B cell (primary cell): ENCODE data around the gene MAP7. TPM values are rescaled to one million over a fixed set of nuclear protein-coding genes. Genes with fewer than 3 reads are reported as not detected.

Experiments used
- ATAC-seq: fragments of 200-7000 bp; cut with Tn5 transposase; one replicate; pipeline ENCODE4 v1.10.0; 2021; ENCODE audit warnings: low read depth, mild to moderate bottlenecking, moderate number of reproducible peaks, moderate library complexity
- CTCF ChIA-PET: fragments of 350-600 bp; sonication (Branson Sonifier 250); formaldehyde crosslinking; loops from one replicate; lab custom pipeline; 2021; ENCODE audit warnings: antibody characterized with exemption, inconsistent platforms; lab: Charles Lee
- POLR2A ChIA-PET: fragments of 350-600 bp; sonication (Branson Sonifier 250); formaldehyde crosslinking; loops from one replicate; lab custom pipeline; 2021; ENCODE audit warnings: antibody characterized with exemption; lab: Charles Lee
- DNase-seq: peaks from one replicate; pipeline ENCODE4 v3.0.0; 2013
- H2AFZ ChIP-seq: 2 replicates; pipeline ENCODE4 v1.6.1; 2012; ENCODE audit warnings: mild to moderate bottlenecking, low read depth, low read length; ENCODE audit not compliant: insufficient read depth, poor library complexity, severe bottlenecking
- H3K27ac ChIP-seq, 2 donors: 1 replicate in 1 of 2; 2 replicates in 1 of 2; pipeline ENCODE4 v1.5.1; 2012 to 2013; ENCODE audit warnings: low read length in 2 of 2, mild to moderate bottlenecking in 2 of 2, moderate library complexity in 1 of 2
- H3K27me3 ChIP-seq, 4 experiments: fragments of 200-600 bp in 1 of 4; sonication (generic) in 1 of 4; replicated peaks in 1 of 4; 1 replicate in 2 of 4; 2 replicates in 2 of 4; pipeline versions ENCODE4 v1.6.1 to v1.7.0; 2013 to 2016; ENCODE audit warnings: low read length in 3 of 4, mild to moderate bottlenecking in 2 of 4, mixed read lengths in 1 of 4, moderate library complexity in 1 of 4; ENCODE audit not compliant: insufficient read depth in 4 of 4, control insufficient read depth in 3 of 4; ENCODE audit errors: control extremely low read depth in 1 of 4
- H3K36me3 ChIP-seq, 2 experiments: replicated peaks in 1 of 2; 1 replicate in 1 of 2; 2 replicates in 1 of 2; pipeline versions ENCODE4 v1.6.1 to v1.7.1; 2013; ENCODE audit warnings: low read length in 1 of 2; ENCODE audit not compliant: insufficient read depth in 2 of 2, control insufficient read depth in 1 of 2; ENCODE audit errors: control extremely low read depth in 1 of 2, extremely low read depth in 1 of 2
- H3K4me1 ChIP-seq, 2 donors: fragments of 200-600 bp in 1 of 2; sonication (generic) in 1 of 2; 1 replicate in 1 of 2; 2 replicates in 1 of 2; pipeline versions ENCODE4 v1.5.1 to v1.6.1; 2013 to 2017; ENCODE audit warnings: low read length in 2 of 2; ENCODE audit not compliant: control insufficient read depth in 2 of 2, insufficient read depth in 2 of 2
- H3K4me2 ChIP-seq: replicated peaks from 2 replicates; pipeline ENCODE3; 2012; ENCODE audit warnings: mild to moderate bottlenecking, low read depth, low read length; ENCODE audit not compliant: poor library complexity, severe bottlenecking
- H3K4me3 ChIP-seq, 5 experiments: fragments of 200-600 bp in 1 of 5; sonication (generic) in 1 of 5; 1 replicate in 3 of 5; 2 replicates in 2 of 5; pipeline versions ENCODE4 v1.5.1 to v1.7.0; 2011 to 2016; ENCODE audit warnings: low read length in 4 of 5, mild to moderate bottlenecking in 4 of 5, low read depth in 2 of 5, control low read depth in 1 of 5, moderate library complexity in 1 of 5; ENCODE audit not compliant: insufficient read depth in 1 of 5; ENCODE audit errors: control extremely low read depth in 1 of 5, extremely low read depth in 1 of 5
- H3K79me2 ChIP-seq: fragments of 200-600 bp; sonication (generic); one replicate; pipeline ENCODE4 v1.6.0; 2016; ENCODE audit warnings: low read length; ENCODE audit not compliant: control insufficient read depth, insufficient read depth
- H3K9ac ChIP-seq: fragments of 200-600 bp; sonication (generic); 2 replicates; pipeline ENCODE4 v1.6.1; 2017; ENCODE audit warnings: mild to moderate bottlenecking, low read length, moderate library complexity
- H3K9me3 ChIP-seq, 3 donors: one replicate each; pipeline versions ENCODE4 v1.6.1 to v1.7.1; 2013; ENCODE audit warnings: low read length in 2 of 3; ENCODE audit not compliant: control insufficient read depth in 2 of 3, insufficient read depth in 1 of 3; ENCODE audit errors: control extremely low read depth in 1 of 3
- H4K20me1 ChIP-seq: 2 replicates; pipeline ENCODE4 v1.6.0; 2012; ENCODE audit warnings: mild to moderate bottlenecking, low read length; ENCODE audit not compliant: insufficient read depth, control insufficient read depth, poor library complexity, severe bottlenecking
- H3K27ac Mint-ChIP-seq: one replicate; pipeline ENCODE4 v1.8.0; 2021; ENCODE audit warnings: mixed read lengths
- H3K27me3 Mint-ChIP-seq: one replicate; pipeline ENCODE4 v1.8.0; 2021; ENCODE audit warnings: mixed read lengths
- H3K4me1 Mint-ChIP-seq: one replicate; pipeline ENCODE4 v1.8.0; 2021; ENCODE audit warnings: mixed read lengths
- H3K4me3 Mint-ChIP-seq: one replicate; pipeline ENCODE4 v1.8.0; 2021; ENCODE audit warnings: mixed read lengths
- H3K9me3 Mint-ChIP-seq: one replicate; pipeline ENCODE4 v1.8.0; 2022; ENCODE audit warnings: mixed read lengths; ENCODE audit not compliant: insufficient read depth
- EZH2 ChIP-seq: IDR thresholded peaks from 2 replicates; pipeline ENCODE4 v1.6.1; 2012; ENCODE audit warnings: borderline replicate concordance, low read depth, mild to moderate bottlenecking, moderate library complexity, low read length; ENCODE audit not compliant: insufficient read depth, poor library complexity, severe bottlenecking
- WGBS: methylation state at CpG from one replicate; pipeline ENCODE4 v1.1.5; 2013; ENCODE audit warnings: missing lambda C conversion rate; ENCODE audit not compliant: insufficient coverage; 5-methylcytosine and 5-hydroxymethylcytosine counted together
- intact Hi-C: fragments of 100-400 bp; cut with micrococcal nuclease; formaldehyde crosslinking; loops from one replicate; pipeline ENCODE4 v1.10.0; 2022
- polyA plus RNA-seq: library from polyadenylated mRNA; depleted of rRNA; stranded (reverse); fragments of >200 nt; gene quantifications from 2 replicates; pipeline ENCODE4 v1.2.3, GENCODE V29; 2012
- total RNA-seq, 2 donors: library from RNA; stranded (reverse); fragments of 120-200 nt in 1 of 2; gene quantifications; 1 replicate in 1 of 2; 2 replicates in 1 of 2; pipeline versions ENCODE4 v1.2.3 to v1.2.4, GENCODE V29; 2013 to 2022
- TF ChIP-seq, protein P1 (sequence below): fragments of 200-600 bp; IDR thresholded peaks from one replicate; pipeline ENCODE4 v1.8.0; 2022; ENCODE audit warnings: antibody characterized with exemption, mild to moderate bottlenecking

MAP7 gene
- total and polyA plus RNA-seq, 2 donors (not counting 1 experiment from before 2014, with no cell fraction given), result 0.34 to 0.64 TPM

DNA sequence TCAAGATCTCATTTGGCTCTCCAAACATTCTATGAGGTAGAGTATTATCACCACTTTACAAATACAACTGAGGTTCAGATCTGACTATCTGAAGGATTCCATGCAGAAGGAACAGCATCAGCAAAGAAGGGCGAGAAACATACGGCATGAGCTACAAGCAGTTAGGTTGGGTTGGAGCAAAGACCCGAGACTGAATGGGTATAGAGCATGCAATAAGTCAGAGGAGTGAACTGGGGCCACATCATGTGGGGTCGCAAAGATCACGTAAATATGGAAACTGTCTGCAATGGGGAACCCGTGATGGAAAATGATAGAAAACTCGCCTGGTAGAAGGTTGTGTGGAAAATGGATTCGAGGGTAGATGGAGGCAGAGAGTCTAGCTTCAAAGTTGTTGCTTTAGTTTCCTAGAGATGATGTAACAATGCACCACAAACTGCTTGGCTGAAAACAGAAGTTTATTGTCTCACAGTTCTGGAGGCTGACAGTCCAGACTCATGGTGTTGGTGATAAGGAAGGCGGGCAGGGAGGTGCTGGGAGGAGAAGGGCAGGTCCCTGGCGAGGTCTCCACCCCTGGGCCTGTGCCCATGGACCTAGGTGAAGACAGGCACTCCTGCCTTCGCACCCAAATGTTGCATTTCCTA, 216.3 kb downstream of the MAP7 start:
- no peaks in the 10 kb centered on the region for H3K9me3 ChIP-seq
- ATAC-seq (no peak), DNase-seq (no peak)
- 85% methylated on average over 11 of the region's 11 CpGs for WGBS
- H3K4me1 ChIP-seq, result no peaks in the 10 kb centered on the region
- H3K79me2 ChIP-seq, result no peaks in the 10 kb centered on the region
- intact Hi-C loops, result no loop called here
- Mint-ChIP-seq H3K4me1 (no peaks in the 10 kb centered on the region), H3K27ac (no peak overlapping the region), H3K9me3 (no peaks in the 10 kb centered on the region), H3K4me3 (no peak overlapping the region), H3K27me3 (no peaks in the 10 kb centered on the region)
- H3K4me2 ChIP-seq, result no peak overlapping the region
- no peak for TF ChIP-seq EZH2
- TF ChIP-seq, protein P1, sequence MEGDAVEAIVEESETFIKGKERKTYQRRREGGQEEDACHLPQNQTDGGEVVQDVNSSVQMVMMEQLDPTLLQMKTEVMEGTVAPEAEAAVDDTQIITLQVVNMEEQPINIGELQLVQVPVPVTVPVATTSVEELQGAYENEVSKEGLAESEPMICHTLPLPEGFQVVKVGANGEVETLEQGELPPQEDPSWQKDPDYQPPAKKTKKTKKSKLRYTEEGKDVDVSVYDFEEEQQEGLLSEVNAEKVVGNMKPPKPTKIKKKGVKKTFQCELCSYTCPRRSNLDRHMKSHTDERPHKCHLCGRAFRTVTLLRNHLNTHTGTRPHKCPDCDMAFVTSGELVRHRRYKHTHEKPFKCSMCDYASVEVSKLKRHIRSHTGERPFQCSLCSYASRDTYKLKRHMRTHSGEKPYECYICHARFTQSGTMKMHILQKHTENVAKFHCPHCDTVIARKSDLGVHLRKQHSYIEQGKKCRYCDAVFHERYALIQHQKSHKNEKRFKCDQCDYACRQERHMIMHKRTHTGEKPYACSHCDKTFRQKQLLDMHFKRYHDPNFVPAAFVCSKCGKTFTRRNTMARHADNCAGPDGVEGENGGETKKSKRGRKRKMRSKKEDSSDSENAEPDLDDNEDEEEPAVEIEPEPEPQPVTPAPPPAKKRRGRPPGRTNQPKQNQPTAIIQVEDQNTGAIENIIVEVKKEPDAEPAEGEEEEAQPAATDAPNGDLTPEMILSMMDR, result no peak
- H3K9ac ChIP-seq, result no peak overlapping the region
- no peak overlapping the region for H3K4me3 ChIP-seq
- H3K27ac ChIP-seq, result no peak overlapping the region
- ChIA-PET CTCF (interaction anchor here (1.5 kb wide), 1 partner anchor 108 kb away, joined by 5 read pairs; no protein-coding TSS in a partner anchor), POLR2A (no interaction called here)
- H3K27me3 ChIP-seq, result peaks cover 0 to 6% (median 2%) of the 10 kb centered on the region in 4 experiments
- no peaks in the 10 kb centered on the region for H4K20me1 ChIP-seq
- no peak overlapping the region for H2AFZ ChIP-seq
- H3K36me3 ChIP-seq, result no peaks in the 10 kb centered on the region

- Histone ChIP-seq H3K27ac (no peak overlapping the region), H3K9me3 (no peaks in the 10 kb centered on the region), H3K79me2 (no peaks in the 10 kb centered on the region), H2AFZ (no peak overlapping the region), H3K27me3 (peaks cover 0 to 6% (median 2%) of the 10 kb centered on the region in 4 experiments), H3K9ac (no peak overlapping the region), H3K4me3 (no peak overlapping the region), H3K4me1 (no peaks in the 10 kb centered on the region), H3K36me3 (no peaks in the 10 kb centered on the region), H4K20me1 (no peaks in the 10 kb centered on the region), H3K4me2 (no peak overlapping the region)
- 100% methylated on average over 1 of the region's 1 CpG for WGBS
- no peak for ATAC-seq
- Mint-ChIP-seq H3K9me3 (no peaks in the 10 kb centered on the region), H3K27me3 (no peaks in the 10 kb centered on the region), H3K4me3 (no peak overlapping the region), H3K27ac (no peak overlapping the region), H3K4me1 (no peaks in the 10 kb centered on the region)
- no peak for DNase-seq
- CTCF ChIA-PET, result interaction anchor here (1.3 kb wide), 1 partner anchor 13 kb away, joined by 6 read pairs; no protein-coding TSS in a partner anchor
- POLR2A ChIA-PET, result no interaction called here
- intact Hi-C loops, result no loop called here
- TF ChIP-seq, protein P1, result no peak
- TF ChIP-seq EZH2, result no peak
These were observed 218.8 kb downstream of the MAP7 start for GRCh38 chr6:136331461-136331860.
